ENCODE results near the gene MUC13.
"Not testable (repeated sequence)": the region's sequence is repeated elsewhere in the genome, so short reads cannot be mapped to it uniquely, and the experiment has no call there.

The MUC13 gene

GRCh38 chr3:124934577-124934976 is at the start of gene MUC13:
Gene MUC13 (minus strand): TSS chr3:124934751. CDS start chr3:124934712, 39 bp downstream.
- DNase-seq (ENCODE audit: low spot score): no peak

- DNase-seq (ENCODE audit: low spot score): peak; percentile 72
Observed at GRCh38 chr3:124982855-124983254, 48.3 kb upstream of the MUC13 start.

GRCh38 chr3:124981472-124981871 is 46.9 kb upstream of the MUC13 start:
- DNase-seq (ENCODE audit: low spot score): no peak

- DNase-seq (ENCODE audit: low spot score): no peak
Observed at GRCh38 chr3:124978627-124979026, 44.1 kb upstream of the MUC13 start.

GRCh38 chr3:124976383-124976782 is 41.8 kb upstream of the MUC13 start:
- DNase-seq (ENCODE audit: low spot score): no peak

GRCh38 chr3:124974691-124975090 is 40.1 kb upstream of the MUC13 start:
- DNase-seq (ENCODE audit: low spot score): no peak

GRCh38 chr3:124973290-124973689 is 38.7 kb upstream of the MUC13 start:
- no peak for DNase-seq (ENCODE audit: low spot score)

- no peak for DNase-seq (ENCODE audit: low spot score)
Observed at GRCh38 chr3:124972457-124972856, 37.9 kb upstream of the MUC13 start.

GRCh38 chr3:124969963-124970722 is 35.6 kb upstream of the MUC13 start:
- DNase-seq (ENCODE audit: low spot score): no peak

- no peak for DNase-seq (ENCODE audit: low spot score)
Observed at GRCh38 chr3:124969190-124969589, 34.6 kb upstream of the MUC13 start.

GRCh38 chr3:124967964-124968363 is 33.4 kb upstream of the MUC13 start:
- DNase-seq (ENCODE audit: low spot score): no peak

- no peak for DNase-seq (ENCODE audit: low spot score)
Observed at GRCh38 chr3:124966521-124967445, 32.2 kb upstream of the MUC13 start.

GRCh38 chr3:124965413-124965812 is 30.9 kb upstream of the MUC13 start:
- DNase-seq (ENCODE audit: low spot score): no peak

- DNase-seq (ENCODE audit: low spot score): no peak
Observed at GRCh38 chr3:124964387-124964786, 29.8 kb upstream of the MUC13 start.

- no peak for DNase-seq (ENCODE audit: low spot score)
Observed at GRCh38 chr3:124963755-124964154, 29.2 kb upstream of the MUC13 start.

- no peak for DNase-seq (ENCODE audit: low spot score)
Observed at GRCh38 chr3:124962403-124962940, 27.9 kb upstream of the MUC13 start.

GRCh38 chr3:124960698-124961097 is 26.1 kb upstream of the MUC13 start:
- no peak for DNase-seq (ENCODE audit: low spot score)

GRCh38 chr3:124960105-124960504 is 25.6 kb upstream of the MUC13 start:
- DNase-seq (ENCODE audit: low spot score): no peak

- DNase-seq (ENCODE audit: low spot score): not testable (repeated sequence)
Observed at GRCh38 chr3:124957951-124958350, 23.4 kb upstream of the MUC13 start.

GRCh38 chr3:124952282-124952855 is 17.8 kb upstream of the MUC13 start:
- no peak for DNase-seq (ENCODE audit: low spot score)

- no peak for DNase-seq (ENCODE audit: low spot score)
Observed at GRCh38 chr3:124951511-124952281, 17.1 kb upstream of the MUC13 start.

- no peak for DNase-seq (ENCODE audit: low spot score)
Observed at GRCh38 chr3:124950026-124950425, 15.5 kb upstream of the MUC13 start.

All from kidney capillary endothelial cell (primary cell).